ENCODE results near the gene UVRAG. TPM values are rescaled to one million over a fixed set of nuclear protein-coding genes. Genes with fewer than 3 reads are reported as not detected.

Gene UVRAG
- total and polyA plus RNA-seq, 4 experiments from 2014 or later: 11.2 to 32.2 (median 21.3) TPM

DNA sequence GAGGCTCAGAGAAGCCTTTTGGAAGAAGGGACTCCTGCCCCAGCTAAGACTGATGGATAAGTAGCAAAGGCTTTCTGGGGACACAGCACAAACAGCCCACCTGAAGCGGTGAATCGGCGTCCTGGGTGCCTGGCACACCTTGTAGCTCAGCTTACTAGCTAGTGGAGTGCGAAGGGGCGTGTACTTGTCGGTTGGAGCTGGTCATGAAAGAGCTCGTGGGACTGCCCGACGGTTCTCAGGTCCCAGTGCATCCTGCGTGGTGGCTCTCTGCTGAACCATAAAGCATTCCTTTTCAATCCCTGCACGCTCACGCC is 690 bp upstream of the UVRAG start:
- peak overlapping the region in 6 of 7 donors; percentile 97 to 99 (median 98) for H3K27ac Mint-ChIP-seq
- no peaks in the 10 kb centered on the region for H3K27me3 Mint-ChIP-seq
- H3K4me1 Mint-ChIP-seq: peaks cover 10 to 34% (median 16%) of the 10 kb centered on the region in 4 donors
- peak overlapping the region; percentile 65 to 68 for H3K4me3 ChIP-seq (ENCODE audit: low read length in 2 of 2)
- H3K4me1 ChIP-seq (ENCODE audit: insufficient read depth, low read length): peaks cover 33% of the 10 kb centered on the region
- no peaks in the 10 kb centered on the region for H3K9me3 ChIP-seq (ENCODE audit: control insufficient read depth in 1 of 2, low read length in 2 of 2)
- POLR2A ChIA-PET (ENCODE audit: partially characterized antibody): interaction anchor here (0.6 to 2.3 kb wide), 5 partner anchors 8 to 385 kb away, joined by 3 to 6 read pairs (median 4); no protein-coding TSS in a partner anchor
- H3K36me3 ChIP-seq (ENCODE audit: insufficient read depth, low read length): no peaks in the 10 kb centered on the region
- DNase-seq: no peak
- peak overlapping the region; percentile 85 for H3K27ac ChIP-seq (ENCODE audit: low read depth, low read length)
- intact Hi-C loops (cut with micrococcal nuclease): loop anchor here (1.0 to 10.0 kb wide), 6 partner anchors 11 to 630 kb away; partner anchors contain the start of genes DGAT2, EMSY, GVQW3 and THAP12
- CTCF ChIA-PET (ENCODE audit: partially characterized antibody): interaction anchor here (0.9 to 5.0 kb wide), 6 partner anchors 11 to 393 kb away, joined by 3 to 50 read pairs (median 3); no protein-coding TSS in a partner anchor
- peak overlapping the region in 4 of 8 donors; percentile 92 to 98 (median 98) for H3K4me3 Mint-ChIP-seq
- H3K9me3 Mint-ChIP-seq: peaks cover 0 to 5% (median 0%) of the 10 kb centered on the region in 8 donors
- H3K36me3 Mint-ChIP-seq: peaks cover 0 to 8% of the 10 kb centered on the region in 2 donors
- H3K27me3 ChIP-seq (ENCODE audit: insufficient read depth, low read length): no peaks in the 10 kb centered on the region

DNA sequence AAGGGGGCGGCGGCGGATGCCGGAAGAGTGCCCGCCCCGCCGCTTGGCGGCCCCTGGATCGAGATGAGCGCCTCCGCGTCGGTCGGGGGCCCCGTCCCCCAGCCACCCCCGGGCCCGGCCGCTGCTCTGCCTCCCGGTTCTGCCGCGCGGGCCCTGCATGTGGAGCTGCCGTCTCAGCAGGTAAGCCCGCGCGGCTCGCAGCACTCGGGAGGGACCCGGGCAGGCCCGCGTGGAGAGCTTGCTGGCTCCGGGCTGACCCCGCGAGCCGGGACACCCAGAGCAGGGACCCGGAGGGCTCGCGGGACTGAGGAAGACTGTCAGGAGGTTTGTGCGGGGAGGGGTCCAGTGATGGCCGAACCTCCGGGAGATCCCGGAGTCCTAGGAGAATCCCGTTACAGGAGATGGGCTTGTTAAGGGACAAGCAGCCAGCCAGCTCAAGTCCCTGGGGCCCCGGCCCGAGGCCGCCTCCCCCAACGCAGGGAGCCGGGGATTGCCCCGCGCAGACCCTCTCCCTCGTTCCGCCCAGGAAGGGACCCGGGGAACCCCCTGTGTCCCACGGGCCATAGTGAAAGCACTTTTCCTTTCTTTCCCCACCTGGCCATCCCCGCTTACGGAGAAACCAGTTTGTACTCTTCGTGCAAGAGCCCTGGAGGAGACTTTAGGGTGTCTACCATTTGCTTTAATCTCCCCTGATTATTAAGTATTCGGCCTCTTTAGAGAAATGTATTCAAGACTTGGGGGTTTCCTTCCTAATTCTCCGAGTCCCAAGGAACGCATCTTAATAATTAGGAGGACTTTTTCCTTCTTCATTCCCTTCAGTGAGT is 547 bp downstream of the UVRAG start:
- H3K36me3 Mint-ChIP-seq: peaks cover 0 to 8% of the 10 kb centered on the region in 2 donors
- H3K4me3 Mint-ChIP-seq: peak overlapping the region in 4 of 8 donors; percentile 92 to 98 (median 98)

DNA sequence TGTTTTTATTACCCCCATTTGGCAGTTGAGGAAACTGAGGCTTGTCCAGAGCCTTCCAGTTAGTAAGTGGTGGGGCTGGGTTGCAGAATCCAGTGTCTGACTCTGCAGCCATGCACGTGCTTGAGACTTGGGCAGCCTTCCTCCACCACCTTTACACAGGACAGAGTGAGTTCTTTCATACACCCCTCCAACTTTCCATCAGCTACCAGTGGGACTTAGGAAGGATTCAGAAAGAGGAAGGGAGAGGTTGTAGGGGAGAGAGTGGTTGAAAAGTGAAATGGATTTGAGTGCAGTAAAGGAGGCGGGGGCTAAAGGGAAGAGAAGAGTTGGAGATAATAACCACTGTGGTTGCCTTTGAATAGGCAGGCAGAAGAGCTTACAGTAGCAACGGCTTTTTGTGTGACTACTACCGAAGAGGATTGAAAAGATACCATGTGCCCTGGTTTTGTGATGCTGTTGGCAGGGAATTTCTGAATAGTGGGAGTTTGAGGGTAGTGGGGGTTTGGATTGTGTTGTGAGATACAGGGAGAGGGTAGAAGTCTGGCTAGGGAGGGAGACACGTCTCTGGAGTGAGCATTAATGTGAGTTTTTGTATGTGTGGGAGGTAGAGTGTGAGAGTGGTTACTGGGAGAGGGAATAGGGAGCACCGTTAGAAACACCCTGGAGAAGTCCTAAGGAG is 1.7 kb downstream of the UVRAG start:
- peaks cover 3 to 12% of the 10 kb centered on the region in 2 donors for H3K36me3 Mint-ChIP-seq
- Histone ChIP-seq H3K9me3 (ENCODE audit: control insufficient read depth in 1 of 2, low read length in 2 of 2) (no peaks in the 10 kb centered on the region), H3K27me3 (ENCODE audit: insufficient read depth, low read length) (no peaks in the 10 kb centered on the region), H3K36me3 (ENCODE audit: insufficient read depth, low read length) (no peaks in the 10 kb centered on the region), H3K27ac (ENCODE audit: low read depth, low read length) (peak overlapping the region; percentile 85), H3K4me1 (ENCODE audit: insufficient read depth, low read length) (peaks cover 33% of the 10 kb centered on the region), H3K4me3 (ENCODE audit: low read length in 2 of 2) (peak overlapping the region; percentile 65 to 68)
- H3K4me1 Mint-ChIP-seq: peaks cover 17 to 44% (median 25%) of the 10 kb centered on the region in 4 donors
- ChIA-PET POLR2A (ENCODE audit: partially characterized antibody) (interaction anchor here (1.0 to 2.0 kb wide), 2 partner anchors 15 to 56 kb away, joined by 3 to 5 read pairs; no protein-coding TSS in a partner anchor), CTCF (ENCODE audit: partially characterized antibody) (interaction anchor here (1.0 to 2.2 kb wide), 2 partner anchors 14 to 51 kb away, joined by 3 to 8 read pairs; no protein-coding TSS in a partner anchor)
- H3K27me3 Mint-ChIP-seq: no peaks in the 10 kb centered on the region
- no peak overlapping the region for H3K27ac Mint-ChIP-seq
- H3K4me3 Mint-ChIP-seq: no peak overlapping the region
- no peak for DNase-seq
- peaks cover 0 to 5% (median 0%) of the 10 kb centered on the region in 8 donors for H3K9me3 Mint-ChIP-seq
- intact Hi-C loops (cut with micrococcal nuclease): loop anchor here (5.0 to 10.0 kb wide), 3 partner anchors 51 to 628 kb away; partner anchors contain the start of gene EMSY

More for the DNA sequence above, 547 bp downstream of the UVRAG start:
- Histone ChIP-seq H3K4me3 (ENCODE audit: low read length in 2 of 2) (peak overlapping the region; percentile 65 to 68), H3K9me3 (ENCODE audit: control insufficient read depth in 1 of 2, low read length in 2 of 2) (no peaks in the 10 kb centered on the region), H3K27me3 (ENCODE audit: insufficient read depth, low read length) (no peaks in the 10 kb centered on the region), H3K27ac (ENCODE audit: low read depth, low read length) (peak overlapping the region; percentile 85), H3K4me1 (ENCODE audit: insufficient read depth, low read length) (peaks cover 33% of the 10 kb centered on the region), H3K36me3 (ENCODE audit: insufficient read depth, low read length) (no peaks in the 10 kb centered on the region)
- peaks cover 0 to 5% (median 0%) of the 10 kb centered on the region in 8 donors for H3K9me3 Mint-ChIP-seq
- H3K27ac Mint-ChIP-seq: peak overlapping the region in 6 of 7 donors; percentile 97 to 99 (median 98)
- intact Hi-C loops (cut with micrococcal nuclease): loop anchor here (2.0 to 10.0 kb wide), 5 partner anchors 47 to 629 kb away; partner anchors contain the start of genes DGAT2 and EMSY
- POLR2A ChIA-PET (ENCODE audit: partially characterized antibody): interaction anchor here (0.9 to 2.3 kb wide), 5 partner anchors 9 to 58 kb away, joined by 3 to 6 read pairs (median 4); partner anchors contain the start of gene DGAT2
- peaks cover 10 to 34% (median 16%) of the 10 kb centered on the region in 4 donors for H3K4me1 Mint-ChIP-seq
- no peaks in the 10 kb centered on the region for H3K27me3 Mint-ChIP-seq
- DNase-seq: peak; percentile 40 to 73 (median 50)
- CTCF ChIA-PET (ENCODE audit: partially characterized antibody): interaction anchor here (1.0 to 5.0 kb wide), 3 partner anchors 9 to 13 kb away, joined by 3 to 50 read pairs (median 4); no protein-coding TSS in a partner anchor

DNA sequence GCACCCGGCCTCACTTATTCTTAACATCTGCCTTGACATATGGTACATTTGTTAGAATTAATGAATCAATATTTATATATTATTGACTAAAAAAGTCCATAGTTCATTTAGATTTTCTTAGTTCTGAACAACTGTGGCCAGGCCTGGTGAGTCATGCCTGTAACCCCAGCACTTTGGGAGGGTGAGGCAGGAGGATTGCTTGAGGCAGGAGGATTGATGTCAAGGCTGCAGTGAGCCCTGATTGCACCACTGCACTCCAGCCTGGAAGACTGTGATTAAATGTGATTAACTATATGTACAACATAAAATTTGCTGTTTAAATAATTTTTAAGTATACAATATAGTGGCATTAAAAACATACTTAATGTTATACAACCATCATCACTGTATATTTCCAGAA is 5.6 kb downstream of the UVRAG start:
- no peak overlapping the region for H3K27ac ChIP-seq (ENCODE audit: low read depth, low read length)
- CTCF ChIA-PET (ENCODE audit: partially characterized antibody): no interaction called here
- H3K9me3 ChIP-seq (ENCODE audit: control insufficient read depth in 1 of 2, low read length in 2 of 2): no peaks in the 10 kb centered on the region
- peaks cover 3% of the 10 kb centered on the region for H3K36me3 ChIP-seq (ENCODE audit: insufficient read depth, low read length)
- Mint-ChIP-seq H3K27ac (no peak overlapping the region), H3K4me1 (peaks cover 28 to 51% (median 38%) of the 10 kb centered on the region in 4 donors), H3K4me3 (no peak overlapping the region), H3K27me3 (no peaks in the 10 kb centered on the region), H3K36me3 (peaks cover 15% of the 10 kb centered on the region in 2 donors), H3K9me3 (no peaks in the 10 kb centered on the region)
- intact Hi-C loops (cut with micrococcal nuclease): no loop called here
- no peaks in the 10 kb centered on the region for H3K27me3 ChIP-seq (ENCODE audit: insufficient read depth, low read length)
- H3K4me1 ChIP-seq (ENCODE audit: insufficient read depth, low read length): peaks cover 47% of the 10 kb centered on the region
- H3K4me3 ChIP-seq (ENCODE audit: low read length in 2 of 2): no peak overlapping the region
- POLR2A ChIA-PET (ENCODE audit: partially characterized antibody): no interaction called here
- DNase-seq: no peak

DNA sequence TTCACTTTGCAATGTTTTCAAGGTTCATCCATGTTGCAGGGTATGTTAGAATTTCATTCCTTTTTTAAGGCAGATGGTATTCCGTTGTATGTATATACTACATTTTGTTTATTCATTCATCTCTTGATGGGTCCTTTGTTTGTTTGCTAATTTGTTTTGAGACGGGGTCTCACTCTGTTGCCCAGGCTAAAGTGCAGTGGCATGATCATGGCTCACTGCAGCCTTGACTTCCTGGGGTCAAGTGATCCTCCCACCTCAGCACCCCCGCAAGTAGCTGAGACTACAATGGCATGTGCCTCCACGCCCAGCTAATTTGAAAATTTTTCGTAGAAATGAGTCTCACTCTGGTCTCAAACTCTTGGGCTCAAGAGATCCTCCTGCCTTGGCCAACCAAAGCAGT is 6.2 kb downstream of the UVRAG start:
- DNase-seq: no peak
- ChIA-PET POLR2A (ENCODE audit: partially characterized antibody) (no interaction called here), CTCF (ENCODE audit: partially characterized antibody) (interaction anchor here (0.9 to 4.9 kb wide), 3 partner anchors 15 to 46 kb away, joined by 3 to 25 read pairs (median 13); no protein-coding TSS in a partner anchor)
- no peaks in the 10 kb centered on the region for H3K27me3 Mint-ChIP-seq
- H3K9me3 Mint-ChIP-seq: no peaks in the 10 kb centered on the region
- Histone ChIP-seq H3K36me3 (ENCODE audit: insufficient read depth, low read length) (peaks cover 4% of the 10 kb centered on the region), H3K9me3 (ENCODE audit: control insufficient read depth in 1 of 2, low read length in 2 of 2) (no peaks in the 10 kb centered on the region), H3K27ac (ENCODE audit: low read depth, low read length) (no peak overlapping the region), H3K4me1 (ENCODE audit: insufficient read depth, low read length) (peaks cover 41% of the 10 kb centered on the region), H3K27me3 (ENCODE audit: insufficient read depth, low read length) (no peaks in the 10 kb centered on the region), H3K4me3 (ENCODE audit: low read length in 2 of 2) (no peak overlapping the region)
- intact Hi-C loops (cut with micrococcal nuclease): no loop called here
- peak overlapping the region in 3 of 8 donors; percentile 18 to 51 (median 47) for H3K4me3 Mint-ChIP-seq
- H3K36me3 Mint-ChIP-seq: peaks cover 16% of the 10 kb centered on the region in 2 donors
- peaks cover 28 to 52% (median 38%) of the 10 kb centered on the region in 4 donors for H3K4me1 Mint-ChIP-seq
- H3K27ac Mint-ChIP-seq: peak overlapping the region in 1 of 7 donors; percentile 43

DNA sequence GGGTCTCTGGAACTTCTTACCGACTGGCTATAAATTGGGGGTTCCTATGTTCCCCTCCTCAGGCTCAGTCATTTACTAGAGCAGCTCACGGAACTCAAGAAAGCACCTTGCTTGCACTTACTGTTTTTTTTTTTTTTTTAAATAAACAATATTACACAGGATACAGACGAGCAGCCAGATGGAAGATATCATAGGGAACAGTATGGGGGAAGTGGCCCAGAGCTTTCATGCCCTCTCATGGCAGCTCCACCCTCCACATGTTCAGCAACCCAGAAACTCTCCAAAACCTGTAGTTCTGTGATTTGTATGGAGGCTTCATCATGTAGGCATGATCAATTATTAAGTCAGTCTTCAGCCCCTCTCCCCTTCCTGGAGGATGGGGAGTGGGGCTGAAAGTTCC is 7.5 kb downstream of the UVRAG start:
- Mint-ChIP-seq H3K36me3 (peaks cover 17 to 22% of the 10 kb centered on the region in 2 donors), H3K4me3 (no peak overlapping the region), H3K27me3 (no peaks in the 10 kb centered on the region), H3K4me1 (peaks cover 31 to 60% (median 43%) of the 10 kb centered on the region in 4 donors), H3K27ac (peak overlapping the region in 2 of 7 donors; percentile 18 to 71), H3K9me3 (no peaks in the 10 kb centered on the region)
- Histone ChIP-seq H3K4me1 (ENCODE audit: insufficient read depth, low read length) (peaks cover 29% of the 10 kb centered on the region), H3K27ac (ENCODE audit: low read depth, low read length) (no peak overlapping the region), H3K4me3 (ENCODE audit: low read length in 2 of 2) (no peak overlapping the region), H3K27me3 (ENCODE audit: insufficient read depth, low read length) (no peaks in the 10 kb centered on the region), H3K36me3 (ENCODE audit: insufficient read depth, low read length) (peaks cover 4% of the 10 kb centered on the region), H3K9me3 (ENCODE audit: control insufficient read depth in 1 of 2, low read length in 2 of 2) (no peaks in the 10 kb centered on the region)
- intact Hi-C loops (cut with micrococcal nuclease): no loop called here
- ChIA-PET CTCF (ENCODE audit: partially characterized antibody) (interaction anchor here (2.4 to 4.9 kb wide), 3 partner anchors 11 to 45 kb away, joined by 8 to 25 read pairs (median 13); no protein-coding TSS in a partner anchor), POLR2A (ENCODE audit: partially characterized antibody) (no interaction called here)
- DNase-seq: no peak

Measured in CD4-positive, alpha-beta memory T cell (primary cell).